Testis (tissue), 2 donors: ENCODE results near the gene ITGA4.

Experiments
- CTCF ChIP-seq, 3 experiments: fragments of 450-650 bp in 2 of 3; fragments of 200-600 bp in 1 of 3; sonication (generic) in 1 of 3; IDR thresholded peaks; one replicate each; pipeline ENCODE4 v1.5.1; 2016 to 2019; ENCODE audit warnings: antibody characterized with exemption in 3 of 3, mild to moderate bottlenecking in 2 of 3, moderate library complexity in 1 of 3
- POLR2A ChIP-seq: fragments of 450-650 bp; IDR thresholded peaks from one replicate; pipeline ENCODE4 v1.6.1; 2017; ENCODE audit warnings: antibody characterized with exemption, mild to moderate bottlenecking, moderate library complexity

GRCh38 chr2:181426672-181427071 lies 30.5 kb upstream of the ITGA4 start:
- TF ChIP-seq CTCF (IDR thresholded peaks at IDR 0.05) (no peak), POLR2A (no peak)
